HG03139 (cell line): Measurements from ENCODE around the gene CDK2AP2.

Source experiments
- ATAC-seq: cut with Tn5 transposase; IDR thresholded peaks from one replicate; pipeline ENCODE4 v1.9.1; 2021; ENCODE audit not compliant: unreplicated experiment

Gene CDK2AP2

DNA sequence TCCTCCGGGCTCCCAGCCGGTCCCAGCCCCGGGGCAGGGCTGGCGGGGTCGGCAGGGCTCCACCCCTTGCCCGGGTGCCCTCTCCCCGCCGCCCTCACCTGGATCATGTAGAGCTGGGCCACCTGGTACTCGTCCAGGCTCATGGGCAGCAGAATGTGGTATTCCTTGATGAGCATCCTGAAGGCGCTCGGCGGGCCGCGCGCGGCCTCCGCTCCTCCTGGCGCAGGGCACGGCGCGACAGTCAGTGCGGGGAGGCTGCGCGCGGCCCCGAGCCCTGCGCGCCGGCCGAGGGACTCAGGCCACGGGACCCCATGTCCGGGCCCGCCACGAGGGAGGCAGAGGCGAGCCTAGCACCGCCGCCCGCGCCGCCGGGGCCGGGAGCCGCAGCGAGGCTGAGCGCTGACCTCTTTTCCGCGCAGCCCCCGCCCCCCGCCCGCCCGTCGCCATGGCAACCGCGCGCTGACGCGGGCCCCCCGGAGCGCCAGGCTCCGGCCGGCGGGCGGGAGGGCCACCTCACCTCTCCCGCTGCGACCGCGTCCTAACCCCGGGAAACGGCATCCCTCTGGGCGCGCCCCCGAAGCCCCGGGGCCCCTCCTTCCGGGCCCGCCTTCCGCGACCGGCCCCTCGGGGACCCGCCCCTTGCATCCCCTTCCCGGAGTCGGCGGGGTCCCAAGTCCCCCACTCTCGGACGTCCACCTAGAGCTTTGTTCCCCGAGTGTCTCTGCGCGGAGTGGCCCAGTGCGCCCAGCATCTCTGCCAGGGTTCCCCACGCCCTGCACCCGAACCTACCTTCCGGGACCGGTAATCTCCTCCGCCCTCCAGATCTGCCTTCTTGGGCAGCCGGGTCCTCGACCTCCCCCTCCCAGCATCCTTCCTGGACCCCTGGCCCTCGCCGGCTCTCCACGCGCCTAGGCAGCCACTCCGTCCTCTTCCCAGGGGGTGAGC lies 3.7 kb downstream of the CDK2AP2 start:
- ATAC-seq: no peak

DNA sequence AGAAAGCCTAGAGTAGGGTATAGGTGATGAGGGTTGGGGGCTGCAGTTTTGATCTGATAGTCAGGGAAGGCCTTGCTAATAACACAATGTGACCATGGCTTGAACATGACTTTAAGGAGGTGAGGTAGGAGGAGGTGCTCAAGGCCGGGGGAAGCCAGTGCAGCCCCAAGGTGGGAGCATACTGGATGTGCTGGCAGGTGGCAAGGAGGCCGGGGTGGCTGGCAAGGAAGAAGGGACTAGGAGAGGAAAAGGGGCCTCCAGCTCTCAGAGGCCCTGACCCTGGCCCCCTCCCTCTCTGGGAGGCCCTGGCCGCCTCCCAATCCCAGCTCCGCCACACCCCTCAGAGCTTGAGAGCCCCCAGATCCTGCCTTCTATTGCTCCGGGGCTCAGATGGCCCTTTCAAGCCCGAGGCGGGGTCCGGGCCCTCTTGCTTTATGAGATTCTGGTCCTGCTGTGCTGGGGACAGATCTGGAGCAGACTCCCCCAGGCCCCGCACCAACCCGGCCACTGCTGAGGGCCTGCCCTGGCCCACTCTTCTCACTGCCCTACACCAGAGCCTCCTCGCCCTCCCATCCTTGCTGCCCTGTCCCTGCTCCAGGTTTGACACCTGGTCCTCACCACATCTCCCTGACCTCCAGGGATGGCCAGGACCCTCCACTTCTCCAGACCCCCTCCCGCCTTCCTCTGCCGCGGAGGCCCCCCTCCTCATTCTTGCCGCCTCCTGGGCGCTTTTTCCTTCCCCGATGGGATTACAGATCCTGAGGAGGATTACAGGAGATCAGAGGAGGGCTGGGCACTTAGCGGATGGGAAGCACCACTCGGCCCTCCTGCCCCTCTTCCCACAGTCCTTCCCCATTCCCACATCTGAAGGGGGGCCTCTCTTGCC lies 4.6 kb downstream of the CDK2AP2 start:
- no peak for ATAC-seq

DNA sequence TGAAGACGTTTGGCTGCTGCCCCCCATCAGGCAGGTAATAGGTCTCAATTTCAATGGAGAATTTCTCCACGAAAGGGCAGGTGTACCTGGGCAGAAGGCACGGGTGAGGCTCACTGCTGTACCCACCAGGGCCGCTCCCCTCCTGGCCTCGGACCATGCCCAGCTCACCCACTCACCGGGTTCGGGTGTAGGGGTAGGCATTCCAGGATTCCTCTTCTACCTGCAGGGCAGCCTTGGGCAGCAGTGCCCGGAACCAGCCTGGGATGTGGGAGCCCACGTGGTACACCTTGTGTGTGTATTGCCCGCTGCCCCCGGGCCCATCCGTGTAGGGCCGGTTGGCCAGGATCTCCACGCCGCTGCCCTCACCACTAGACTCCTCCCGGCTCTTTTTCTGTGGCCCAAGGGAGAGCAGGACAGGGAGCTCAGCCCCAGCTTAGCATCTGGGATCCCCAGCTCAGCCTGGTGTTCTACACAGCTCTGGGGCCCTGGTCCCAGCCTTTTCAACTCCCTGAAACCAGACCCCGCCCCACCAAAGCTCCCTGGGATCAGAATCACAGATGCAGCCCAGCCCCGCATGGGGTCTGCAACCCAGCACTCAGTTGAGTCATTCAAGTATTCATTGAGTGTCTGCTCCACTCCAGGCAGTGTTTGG lies 5.5 kb downstream of the CDK2AP2 start:
- no peak for ATAC-seq

- ATAC-seq: no peak
Observed at GRCh38 chr11:67501854-67502253, 6.1 kb downstream of the CDK2AP2 start.

DNA sequence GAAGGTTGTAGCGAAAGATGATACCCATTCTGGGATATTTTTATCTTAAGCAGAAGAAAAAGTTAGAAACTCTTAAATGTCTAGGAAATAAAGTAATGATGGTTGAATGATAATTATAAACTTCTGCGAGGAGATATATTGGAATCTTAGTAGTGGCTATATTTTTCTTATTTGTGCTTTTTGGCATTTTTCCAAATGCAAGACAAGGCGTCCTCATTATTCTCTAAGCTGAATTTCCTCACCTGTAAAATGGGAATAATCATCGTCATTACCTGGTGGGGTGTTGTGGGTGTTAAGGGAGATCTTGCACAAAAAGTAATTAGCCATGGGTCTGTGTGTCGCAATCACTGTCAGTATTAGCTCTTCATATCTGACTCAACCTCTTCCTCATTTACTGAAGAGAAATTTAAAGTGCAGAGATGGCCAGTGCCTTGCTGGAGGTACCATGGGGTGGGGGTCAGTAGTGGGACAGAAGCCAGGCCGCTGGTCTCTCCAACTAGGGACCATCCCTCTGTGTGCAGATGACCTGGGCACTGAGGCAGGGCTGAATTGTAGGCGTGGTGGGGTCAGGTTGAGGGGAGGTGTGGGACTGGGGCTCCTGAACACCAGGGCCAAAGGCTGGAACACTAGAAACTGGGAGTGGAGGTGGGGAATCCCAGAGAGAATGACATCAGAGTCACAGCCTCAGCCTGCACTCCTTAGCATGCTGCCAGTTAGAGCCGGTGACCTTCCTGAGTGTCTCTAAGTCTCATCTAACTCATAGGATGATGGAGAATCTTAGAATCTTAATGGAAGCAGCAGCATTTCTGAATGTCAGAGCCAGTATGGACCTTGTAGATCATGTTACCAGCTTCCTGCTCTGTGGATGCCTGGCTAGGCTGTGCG lies 6.9 kb downstream of the CDK2AP2 start:
- ATAC-seq: no peak

- ATAC-seq: no peak
Observed at GRCh38 chr11:67500484-67500821, 7.5 kb downstream of the CDK2AP2 start.

- ATAC-seq: no peak
Observed at GRCh38 chr11:67499808-67500483, 8.0 kb downstream of the CDK2AP2 start.

DNA sequence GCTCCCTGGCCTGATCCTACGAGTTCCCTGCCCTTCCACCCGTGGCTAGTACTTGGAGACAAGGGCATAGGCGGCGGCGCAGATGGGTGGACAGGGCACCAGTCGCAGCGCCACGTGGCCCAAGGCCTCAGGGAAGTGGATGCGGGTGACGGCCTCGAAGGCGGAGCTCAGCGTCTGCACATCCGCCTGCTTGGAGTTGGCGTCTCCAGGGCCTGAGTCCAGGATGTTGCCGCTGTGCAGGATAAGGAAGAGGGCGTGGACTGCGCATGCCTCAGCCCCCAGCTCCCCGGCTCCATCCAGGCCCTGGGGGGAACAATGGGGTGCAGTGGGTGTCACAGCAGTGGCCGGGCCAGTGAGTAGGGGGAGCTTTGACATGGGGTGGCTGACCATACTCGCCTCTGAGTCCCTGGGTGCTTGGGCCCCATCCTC lies 9.4 kb downstream of the CDK2AP2 start:
- no peak for ATAC-seq

DNA sequence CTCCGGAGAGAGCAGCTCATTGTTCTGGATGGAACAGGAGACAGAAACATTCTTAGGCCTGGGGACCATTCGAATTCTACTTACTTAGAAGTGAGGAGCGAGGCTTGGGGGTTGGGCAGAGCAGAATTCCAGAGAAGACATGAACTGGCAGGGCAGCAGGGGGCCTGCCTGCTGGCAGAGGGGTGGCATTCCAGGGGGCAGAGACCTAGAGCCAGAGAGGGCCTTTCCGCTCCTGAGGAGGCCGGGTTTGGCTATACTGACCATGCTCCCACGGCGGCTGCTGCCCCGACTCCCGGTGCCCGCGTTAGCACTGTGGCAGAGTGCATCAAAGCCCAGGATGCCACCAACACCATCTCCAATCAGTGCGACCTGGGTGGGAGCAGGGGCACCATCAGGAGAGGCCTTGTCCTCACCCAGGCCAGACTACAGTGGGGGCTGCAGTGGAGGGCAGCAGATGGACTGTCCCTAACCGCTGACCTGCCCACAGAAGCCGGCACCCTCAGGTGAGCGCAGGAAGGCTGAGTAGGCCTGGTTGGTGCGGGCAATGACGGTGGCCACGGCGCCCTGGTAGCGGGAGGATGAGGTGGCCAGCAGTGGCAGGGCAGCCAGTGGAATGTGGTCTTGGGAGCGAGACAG lies 10.2 kb downstream of the CDK2AP2 start:
- ATAC-seq: no peak

DNA sequence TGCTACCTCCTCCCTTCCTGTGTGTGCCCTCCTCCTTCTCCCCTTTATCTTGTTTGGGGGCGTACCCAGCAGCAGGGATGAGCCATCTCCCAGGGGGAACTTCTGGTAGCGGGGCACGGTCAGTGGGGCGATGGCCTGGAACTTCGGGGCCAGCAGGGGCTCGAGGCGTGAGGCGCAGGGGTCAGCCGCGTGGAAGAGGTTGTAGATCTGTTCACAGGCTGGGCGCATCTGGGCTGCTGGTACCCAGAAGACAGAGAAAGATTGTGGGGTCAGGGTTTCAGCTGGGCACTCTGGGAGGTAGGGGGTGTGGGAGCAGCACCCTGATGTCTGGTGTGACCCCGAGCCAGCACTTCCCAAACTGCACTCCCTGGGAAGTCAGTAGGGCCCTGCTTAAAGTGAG lies 11.8 kb downstream of the CDK2AP2 start:
- ATAC-seq: no peak

- ATAC-seq: no peak
Observed at GRCh38 chr11:67495234-67496005, 12.5 kb downstream of the CDK2AP2 start.

DNA sequence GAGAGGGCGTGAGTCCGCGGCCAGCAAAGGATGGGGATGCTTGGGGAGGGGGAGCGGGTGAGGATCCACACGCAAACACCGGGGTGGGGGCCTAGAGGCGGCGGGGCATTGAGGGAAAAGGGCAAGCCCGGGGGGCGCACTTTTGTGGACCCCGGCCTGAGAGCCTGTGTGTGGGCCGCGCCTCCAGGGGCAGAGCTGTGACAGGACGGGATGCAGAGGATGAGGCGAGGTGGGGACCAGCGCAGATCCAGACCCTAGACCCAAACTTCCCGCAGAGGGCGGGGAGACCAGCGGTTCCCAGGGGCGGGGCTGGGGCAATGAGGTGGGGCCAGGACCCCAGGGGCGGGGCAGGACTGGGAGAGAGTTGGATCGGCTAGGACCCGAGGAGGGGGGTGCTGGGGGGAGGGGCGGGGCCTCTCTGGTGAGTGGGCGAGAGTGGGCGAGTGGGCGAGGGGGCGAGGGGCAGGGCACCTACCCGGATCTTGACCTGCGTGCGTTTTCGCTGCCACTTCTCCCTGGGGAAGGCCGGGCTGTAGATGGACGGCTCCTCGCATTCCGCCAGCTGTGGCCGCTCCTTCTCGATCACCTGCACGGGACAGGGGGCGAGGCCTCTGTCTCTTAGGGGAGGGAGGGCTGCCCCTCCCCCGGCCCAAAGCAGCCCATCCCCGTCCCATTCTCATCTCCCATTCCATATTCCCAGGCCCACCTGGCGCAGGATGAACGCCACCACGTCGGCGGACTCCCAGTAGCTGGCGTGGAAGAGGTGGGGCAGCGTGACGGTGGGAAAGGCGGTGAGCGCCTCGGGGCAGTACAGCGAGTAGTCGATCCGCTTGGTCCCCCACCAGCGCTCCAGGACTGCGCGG lies 13.4 kb downstream of the CDK2AP2 start:
- ATAC-seq: no peak

DNA sequence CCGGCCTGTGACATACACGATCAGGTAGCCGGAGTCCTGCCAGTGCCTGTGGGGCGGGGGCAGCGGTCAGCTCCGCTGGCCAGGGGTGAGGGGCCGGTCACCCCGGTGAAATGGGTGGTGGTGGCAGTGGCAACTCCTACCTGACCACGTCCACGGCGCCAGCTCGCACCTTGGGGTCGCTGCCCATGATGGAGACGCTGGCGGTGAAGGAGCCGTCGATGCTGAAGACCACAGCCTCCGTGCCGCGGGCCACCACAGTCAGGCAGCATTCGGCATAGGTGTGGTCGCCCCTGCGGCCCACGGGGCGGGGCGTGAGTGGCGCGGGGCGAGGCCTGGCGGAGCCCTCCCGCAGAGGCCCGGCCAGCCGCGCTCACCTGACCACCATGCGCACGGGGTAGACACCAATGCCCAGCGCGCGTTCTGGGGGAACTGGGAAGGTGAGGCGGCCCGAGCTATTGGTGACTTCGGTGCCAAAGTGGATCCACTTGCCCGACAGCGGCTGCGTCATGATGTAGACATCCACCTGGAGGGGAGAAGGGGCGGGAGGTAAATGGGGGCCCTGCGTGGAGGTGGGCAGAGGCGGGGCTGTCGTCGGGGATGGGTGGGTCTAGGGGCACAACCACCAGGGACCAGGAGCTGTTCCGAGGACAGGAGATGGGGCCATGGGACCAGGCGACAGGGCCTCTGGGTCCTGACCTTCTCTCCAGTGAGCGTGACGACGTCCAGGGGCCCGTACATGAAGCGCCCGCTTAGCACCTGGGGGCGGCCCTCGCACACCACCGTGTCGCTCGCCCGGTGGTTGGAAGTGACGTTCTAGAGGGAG lies 14.2 kb downstream of the CDK2AP2 start:
- no peak for ATAC-seq

DNA sequence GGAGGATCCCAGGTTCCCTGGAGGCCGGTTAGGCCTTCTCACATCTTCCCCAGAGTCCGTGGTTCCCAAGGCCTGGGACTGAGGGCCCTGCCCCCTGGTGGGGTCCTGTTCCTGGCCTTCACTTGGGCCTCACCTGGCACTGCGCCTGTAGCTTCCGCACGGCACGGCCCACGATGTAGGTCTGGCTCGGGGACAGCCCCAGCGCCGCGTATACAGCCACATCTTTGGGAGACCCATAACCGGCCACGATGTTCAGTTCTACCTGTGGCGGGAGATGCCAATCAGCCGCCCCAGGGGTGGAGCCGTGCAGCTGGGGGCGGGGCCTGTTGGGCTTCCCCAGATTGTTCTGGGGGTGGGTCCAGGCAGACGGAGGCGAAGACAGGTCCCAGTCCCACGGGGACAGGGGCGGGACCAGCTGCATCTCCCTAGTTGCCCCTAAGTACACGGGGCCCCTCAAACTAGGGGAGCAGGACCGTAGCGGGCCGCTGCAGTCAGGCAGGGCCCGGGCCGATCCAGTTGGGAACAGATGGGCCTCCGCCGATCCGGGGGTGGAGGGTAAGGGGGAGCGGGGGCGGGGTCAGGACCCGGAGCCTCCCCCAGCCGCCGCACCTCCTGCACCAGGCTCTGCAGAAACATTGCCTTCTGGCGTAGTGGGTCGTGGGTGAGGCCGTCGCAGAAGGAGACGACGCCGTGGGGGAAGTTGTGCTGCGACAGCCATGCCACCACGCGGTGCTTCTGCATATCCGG lies 15.0 kb downstream of the CDK2AP2 start:
- no peak for ATAC-seq

GRCh38 chr11:67492069-67492727 lies 15.8 kb downstream of the CDK2AP2 start:
- no peak for ATAC-seq
